T-helper 9 cell (primary cell): ENCODE measurements around the gene ADAM12.

Experiments
- DNase-seq: peaks from one replicate; pipeline ENCODE4 v3.0.0-alpha.2; 2020

Gene ADAM12

DNA sequence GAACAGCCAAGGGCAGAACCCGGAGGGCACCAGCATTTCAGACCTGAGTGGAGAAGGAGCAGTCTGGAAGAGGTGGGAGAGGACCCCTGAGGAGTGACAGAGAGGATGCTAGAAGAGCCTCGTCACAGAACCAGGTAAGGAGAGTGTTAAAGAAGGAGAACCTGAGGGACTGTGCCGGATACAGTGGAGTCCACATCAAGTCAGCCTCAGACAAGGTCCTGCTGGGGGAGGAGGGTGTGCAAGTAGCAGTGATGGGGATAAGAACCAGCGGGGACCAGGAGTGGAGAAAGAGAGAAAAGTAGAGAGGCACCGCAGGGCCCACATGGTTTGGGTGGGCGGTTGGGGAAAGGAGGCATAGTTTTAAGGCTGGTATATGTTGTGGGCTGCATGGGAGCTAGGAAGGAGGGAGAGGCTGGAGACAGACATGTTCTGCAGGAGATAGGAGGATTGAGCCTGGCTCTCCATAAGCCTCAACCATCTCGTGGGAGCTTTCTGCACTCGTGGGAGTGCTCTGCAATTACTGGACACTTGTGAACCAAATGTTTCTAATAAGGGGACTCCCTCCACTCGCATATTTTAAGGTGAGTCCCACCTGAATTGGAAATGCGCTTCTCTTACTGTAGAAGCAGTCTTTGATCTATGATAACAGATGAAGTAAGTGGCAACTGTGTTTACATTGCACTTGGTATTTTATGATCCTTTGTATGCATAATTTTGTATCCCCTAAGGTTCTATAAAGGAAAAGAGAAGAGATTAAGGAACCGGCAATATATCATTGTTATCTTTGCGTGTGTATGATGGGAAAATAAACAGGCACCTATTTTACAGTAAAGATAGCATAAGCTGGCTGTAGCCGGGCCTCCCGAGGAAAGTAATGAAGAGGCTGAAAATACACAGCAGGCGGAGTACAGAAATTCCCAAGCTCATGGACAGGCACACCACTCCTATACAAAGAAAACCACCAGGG is 154.8 kb downstream of the ADAM12 start:
- no peak for DNase-seq

DNA sequence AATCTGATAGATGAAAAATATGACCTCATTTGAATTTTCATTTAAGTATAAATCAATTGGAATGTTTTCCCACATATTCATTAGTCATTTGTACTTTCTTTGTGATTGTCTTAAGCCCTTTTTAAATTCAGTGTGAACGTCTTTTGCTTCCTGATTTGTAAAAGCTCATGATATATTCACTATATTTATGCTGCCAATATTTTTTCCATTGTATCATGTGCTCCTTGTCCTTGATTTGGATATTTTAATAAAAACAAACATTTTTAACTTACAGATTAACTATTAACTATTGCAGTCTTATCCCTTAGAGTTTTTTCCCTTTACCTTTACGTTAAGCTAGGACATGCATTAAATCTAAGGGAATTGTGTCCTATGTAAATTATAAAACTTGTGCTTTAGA is 157.7 kb downstream of the ADAM12 start:
- DNase-seq = no peak

DNA sequence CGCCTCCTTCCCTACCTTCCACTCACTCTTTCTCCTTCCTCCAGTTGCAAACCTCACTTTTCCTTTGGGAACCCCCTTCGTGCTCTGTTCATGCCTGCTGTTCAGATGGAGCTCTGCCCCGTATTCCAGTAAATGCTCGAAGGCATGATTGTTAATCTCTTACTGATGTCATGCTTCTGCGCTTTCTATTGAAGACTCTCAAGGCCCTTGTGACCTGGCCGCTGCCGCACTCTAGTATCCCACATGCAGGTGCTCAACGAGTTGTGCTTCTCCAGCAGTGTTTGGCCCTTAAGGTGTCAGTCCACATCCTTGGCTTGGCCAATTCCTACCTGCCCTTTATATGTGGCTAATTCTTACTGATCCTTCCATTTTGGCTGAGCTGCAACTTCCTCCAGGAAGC is 158.6 kb downstream of the ADAM12 start:
- DNase-seq = no peak

GRCh38 chr10:126227762-126228134 is 160.5 kb downstream of the ADAM12 start:
- no peak for DNase-seq

GRCh38 chr10:126226988-126227761 is 161.1 kb downstream of the ADAM12 start:
- no peak for DNase-seq

- no peak for DNase-seq
Observed at GRCh38 chr10:126226205-126226604, 162.1 kb downstream of the ADAM12 start.

DNA sequence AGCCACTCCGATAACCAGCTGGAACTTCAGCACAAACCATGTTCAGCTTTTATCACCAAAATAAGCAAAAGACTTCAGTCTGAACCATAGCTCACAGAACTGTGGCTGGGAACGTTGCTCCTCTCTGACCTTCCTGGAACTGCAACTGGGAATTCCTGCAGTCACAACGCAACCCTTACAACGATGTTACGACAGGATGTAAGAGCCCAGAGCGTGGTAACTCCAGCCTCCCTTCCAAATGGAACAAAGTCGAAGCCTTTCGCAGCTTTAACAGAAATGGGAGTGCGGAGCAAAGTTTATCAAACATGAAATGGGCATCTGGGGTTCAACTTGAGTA is 162.6 kb downstream of the ADAM12 start:
- DNase-seq = no peak

- no peak for DNase-seq
Observed at GRCh38 chr10:126224967-126225671, 163.2 kb downstream of the ADAM12 start.

DNA sequence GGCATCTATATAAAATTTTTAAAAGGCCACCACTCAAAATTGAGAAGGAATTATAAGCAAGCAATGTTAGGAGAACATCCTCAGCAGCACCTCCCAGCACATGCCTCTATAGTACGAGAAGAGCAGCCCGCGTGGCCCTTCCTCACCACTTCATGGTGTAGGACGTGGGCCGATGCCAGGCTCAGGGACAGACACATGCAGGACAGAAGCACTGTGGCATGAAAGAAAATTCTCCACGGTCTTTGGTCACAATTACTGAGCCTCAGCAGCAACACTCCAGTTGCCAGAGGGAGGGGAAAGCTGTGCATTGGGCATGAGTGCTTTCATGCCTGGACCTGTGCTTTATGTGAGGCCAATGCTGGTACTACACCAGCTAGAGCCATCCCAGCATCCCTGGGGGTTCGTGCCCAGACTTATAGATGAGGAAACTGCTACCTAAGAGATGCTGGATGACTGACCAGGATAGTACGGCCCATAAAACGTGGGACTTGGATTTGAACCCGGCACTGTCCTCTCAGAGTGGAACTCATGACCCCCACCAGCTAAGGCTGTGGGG is 164.7 kb downstream of the ADAM12 start:
- DNase-seq = no peak

- DNase-seq = no peak
Observed at GRCh38 chr10:126222736-126223511, 165.4 kb downstream of the ADAM12 start.

- DNase-seq = no peak
Observed at GRCh38 chr10:126221874-126222273, 166.4 kb downstream of the ADAM12 start.

DNA sequence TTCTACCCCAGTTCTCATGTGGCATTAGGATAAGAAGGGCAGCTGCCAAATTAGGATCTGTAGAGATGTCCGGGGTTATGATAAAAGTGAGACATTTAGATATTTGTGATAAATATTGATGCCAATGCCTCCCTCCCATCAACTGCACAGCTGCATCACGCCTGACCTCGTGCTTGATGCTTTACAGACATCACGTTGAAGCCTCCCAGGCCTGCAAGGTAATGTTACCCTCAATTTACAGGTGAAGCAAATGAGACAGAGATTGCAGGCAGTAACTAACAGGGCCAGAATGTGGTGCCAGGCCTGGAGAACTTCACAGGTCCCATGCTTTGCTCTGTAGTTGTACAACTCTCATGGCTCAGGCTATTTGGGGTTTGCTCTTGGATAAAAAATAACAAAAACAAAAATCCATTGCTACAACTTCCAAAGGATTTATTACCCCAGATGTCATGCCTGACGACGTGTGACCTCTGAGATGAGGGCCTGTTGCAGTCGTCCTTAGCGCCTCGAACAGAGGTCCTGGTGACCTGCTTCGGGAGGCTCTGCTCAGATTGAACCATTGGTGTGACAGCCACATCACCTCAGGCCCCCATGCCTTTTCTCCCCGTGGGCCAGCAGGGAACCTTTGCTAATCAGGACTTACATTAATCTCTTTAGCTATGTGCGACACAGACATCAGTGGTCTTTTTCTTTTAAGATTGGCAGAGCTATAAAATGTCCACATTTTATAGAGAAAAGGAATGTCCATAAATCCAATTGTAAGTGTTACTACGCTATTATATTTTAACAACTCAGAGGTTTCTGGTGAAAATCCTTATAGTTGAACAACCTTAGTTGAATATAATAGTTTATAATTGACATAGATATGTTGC is 169.3 kb downstream of the ADAM12 start:
- DNase-seq = no peak

DNA sequence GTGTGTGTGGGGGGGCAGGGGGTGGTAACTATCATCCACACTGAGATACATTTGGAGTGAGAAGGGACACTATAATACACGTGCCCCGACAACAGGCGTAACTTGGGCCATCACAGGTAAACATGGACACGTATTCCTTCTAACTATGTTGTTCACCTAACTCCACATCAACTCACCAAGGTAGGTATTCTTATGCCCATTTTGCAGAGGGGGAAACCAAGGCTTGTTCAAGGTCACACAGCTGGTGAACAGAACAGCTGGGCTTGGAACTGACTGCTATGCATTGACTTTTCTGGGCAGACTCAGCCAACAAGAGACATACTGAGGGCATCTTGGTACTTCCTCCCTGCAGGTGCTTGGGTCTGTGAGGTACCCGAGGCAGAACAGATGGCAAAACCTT is 170.1 kb downstream of the ADAM12 start:
- no peak for DNase-seq

GRCh38 chr10:126216632-126216961 is 171.7 kb downstream of the ADAM12 start:
- DNase-seq = no peak

DNA sequence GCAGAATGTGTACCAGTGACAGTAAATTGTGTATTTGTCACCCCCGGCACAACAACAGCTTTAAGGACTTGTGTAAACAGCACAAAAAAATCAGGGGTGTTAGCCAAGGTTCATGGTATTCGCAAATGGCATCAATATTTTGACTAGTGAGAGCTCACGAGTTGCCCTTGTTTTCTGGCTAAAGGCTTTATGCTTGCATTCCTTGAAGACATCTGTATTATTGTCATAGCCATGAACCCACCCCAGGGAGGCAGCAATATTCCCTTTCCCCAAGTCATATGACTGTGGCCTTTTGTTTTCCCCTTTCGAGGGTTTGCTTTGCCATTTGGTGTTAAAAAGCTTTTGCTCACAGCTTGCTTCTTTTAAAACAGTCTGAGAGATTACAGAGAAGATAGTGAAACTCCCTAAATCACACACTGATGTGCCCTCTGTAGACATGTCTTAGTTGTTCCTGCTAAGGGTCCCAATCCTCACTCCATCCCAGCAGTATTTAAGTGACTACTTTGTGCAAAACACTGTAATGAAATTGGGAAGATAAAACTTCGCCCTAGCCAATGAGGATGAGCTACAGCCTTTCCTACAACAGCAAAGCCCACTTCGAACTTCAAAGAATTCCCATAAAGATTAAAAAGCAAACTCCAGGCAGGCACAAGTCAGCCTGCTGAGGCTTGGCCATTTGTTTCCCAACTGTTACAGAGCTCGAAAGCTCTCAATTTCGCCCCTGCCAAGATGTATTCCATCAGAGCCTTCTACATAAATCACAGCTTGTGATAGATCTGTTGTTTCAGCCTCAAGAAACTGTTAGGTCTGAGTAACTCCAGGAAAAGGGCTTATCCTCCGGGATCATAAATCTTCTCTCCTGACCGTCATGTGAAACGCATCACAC is 172.3 kb downstream of the ADAM12 start:
- DNase-seq = no peak

DNA sequence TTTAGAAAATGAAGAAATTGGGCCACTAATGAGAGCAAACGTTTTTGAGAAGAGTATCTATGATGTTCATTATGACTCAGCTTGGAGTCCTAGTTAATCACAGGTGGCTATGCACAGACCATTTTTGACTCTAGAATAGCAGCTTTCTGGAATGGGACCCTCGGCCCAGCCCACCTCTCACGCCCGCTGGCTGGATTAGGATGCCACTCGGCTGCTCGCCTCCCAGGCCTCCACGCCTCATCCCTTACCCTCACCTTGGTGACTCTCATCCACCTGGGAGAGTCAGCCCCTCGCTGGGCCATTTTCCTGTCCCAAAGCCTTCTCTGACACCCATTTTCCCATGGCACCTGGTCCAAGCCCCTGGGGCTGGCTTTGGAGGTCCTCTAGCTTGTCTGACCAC is 173.6 kb downstream of the ADAM12 start:
- no peak for DNase-seq

DNA sequence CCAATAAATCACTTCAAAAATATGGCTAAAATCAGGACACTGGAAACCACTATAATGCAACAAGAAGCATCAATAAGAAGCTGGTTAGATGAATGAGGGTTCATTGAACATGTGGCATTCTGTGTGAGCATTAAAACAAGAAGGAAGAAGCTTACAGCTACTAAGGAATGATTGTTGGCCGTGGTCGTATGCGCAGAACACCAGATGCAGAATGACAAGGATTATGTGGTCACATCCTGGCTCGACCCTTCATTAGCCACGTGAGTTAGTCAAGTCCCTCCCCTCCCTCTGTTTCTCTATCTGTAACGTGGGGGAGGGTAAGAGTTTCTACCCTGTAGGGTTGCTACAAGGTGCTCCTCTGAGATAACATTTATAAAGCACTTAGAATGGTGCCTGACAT is 174.3 kb downstream of the ADAM12 start:
- DNase-seq = no peak

DNA sequence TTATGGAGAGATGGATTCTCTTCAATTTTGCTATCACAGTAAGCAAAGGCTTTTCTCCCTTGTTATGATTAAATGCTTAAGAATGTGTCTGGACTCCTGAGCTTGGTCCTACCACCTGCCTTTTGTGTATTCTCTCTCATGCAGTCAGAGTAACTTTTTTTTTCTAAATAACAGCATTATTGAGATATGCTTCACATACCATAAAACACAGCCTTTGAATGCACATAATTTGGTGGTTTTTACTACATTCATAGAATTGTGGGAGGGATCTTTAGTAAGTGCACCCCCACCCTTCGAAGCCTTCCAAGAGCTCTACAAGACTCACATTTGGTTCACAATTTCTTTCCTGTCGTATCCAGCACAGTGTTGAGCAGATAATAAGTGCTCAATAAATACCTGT is 175.5 kb downstream of the ADAM12 start:
- DNase-seq = no peak

GRCh38 chr10:126210051-126210651 is 178.1 kb downstream of the ADAM12 start:
- no peak for DNase-seq

DNA sequence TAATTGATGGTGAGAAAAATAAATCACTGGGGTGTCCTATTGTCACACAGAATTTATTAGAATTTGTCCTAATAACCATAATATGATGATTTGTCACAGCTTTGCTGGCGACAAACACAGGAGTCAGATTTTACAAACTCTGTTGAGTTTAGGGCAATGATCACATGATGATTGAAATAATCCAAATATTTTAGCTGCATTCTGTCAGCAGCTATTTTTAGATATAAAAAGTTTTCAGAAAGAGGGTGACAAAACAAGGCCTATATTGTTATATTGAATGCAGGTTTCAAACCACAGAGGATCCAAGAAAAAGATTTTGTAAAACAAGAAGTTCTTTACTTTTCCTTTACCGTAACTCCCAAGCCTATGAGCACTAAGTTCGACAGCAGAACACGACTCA is 178.8 kb downstream of the ADAM12 start:
- DNase-seq = no peak
